ENCODE measurements around the gene CELF2.

The CELF2 gene

DNA sequence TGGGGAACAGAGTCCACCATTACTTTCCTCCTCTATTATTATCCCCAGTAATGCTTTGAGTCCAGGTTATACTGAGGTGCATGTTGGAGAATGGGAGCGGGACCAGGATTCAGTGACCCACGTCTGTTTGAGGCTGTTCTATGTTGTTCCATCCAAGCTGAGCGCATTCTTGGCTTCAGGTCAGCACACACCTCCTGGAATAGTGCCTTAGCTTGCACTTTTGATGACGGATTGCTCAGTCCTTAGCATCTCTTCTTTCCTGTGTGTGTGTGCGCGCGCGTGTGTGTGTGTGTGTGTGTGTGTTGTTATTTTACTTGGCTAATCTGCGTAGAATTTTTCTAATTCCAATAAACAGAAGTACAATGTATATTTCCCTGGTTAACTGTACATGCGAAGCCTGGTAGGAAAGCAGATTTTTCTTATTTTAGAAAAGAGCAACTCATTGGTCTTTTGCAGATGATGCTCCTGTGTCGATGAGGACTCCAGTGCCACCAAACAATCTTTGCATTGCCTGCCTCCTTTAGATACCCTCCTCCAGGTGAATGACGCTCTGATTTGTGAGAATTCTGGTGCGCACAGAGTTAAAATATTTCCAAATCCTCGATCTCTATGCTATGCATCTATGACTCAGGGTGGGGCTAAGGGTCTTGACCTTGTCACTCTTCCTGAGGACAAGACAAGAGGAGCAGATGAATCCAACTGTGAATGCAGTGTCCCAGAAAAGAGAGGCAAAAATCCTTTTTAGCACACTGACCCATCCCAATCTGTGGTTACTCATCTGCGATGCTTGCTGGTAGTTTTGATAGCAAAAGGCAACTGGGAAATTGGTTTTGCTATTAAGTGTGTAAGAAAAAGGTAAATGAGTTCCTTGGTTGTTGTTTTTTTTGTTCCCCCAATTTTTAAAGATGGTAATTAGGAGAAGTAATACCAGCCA lies 13.3 kb upstream of the CELF2 start:
- no peak for DNase-seq

- no peak for DNase-seq
These were observed 11.8 kb upstream of the CELF2 start for GRCh38 chr10:11005725-11006427.

DNA sequence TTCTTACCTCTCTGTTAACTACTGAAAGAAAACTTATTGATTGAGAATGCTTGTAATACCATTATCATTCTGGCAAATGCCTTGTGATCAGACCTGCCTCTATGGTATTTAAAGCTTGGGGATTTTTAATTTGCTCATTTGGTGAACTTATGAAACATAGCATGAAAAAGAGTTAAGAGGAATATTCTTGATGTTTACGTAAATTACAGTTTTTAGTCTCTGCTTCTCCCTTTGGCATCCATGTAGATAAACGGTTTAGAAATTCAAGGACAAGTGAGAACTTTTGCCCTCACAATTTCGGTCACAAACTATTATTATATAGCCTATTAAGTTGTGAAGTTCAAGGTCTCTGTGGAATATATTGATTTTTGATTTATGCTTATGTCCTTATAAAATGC lies 11.2 kb upstream of the CELF2 start:
- no peak for DNase-seq

DNA sequence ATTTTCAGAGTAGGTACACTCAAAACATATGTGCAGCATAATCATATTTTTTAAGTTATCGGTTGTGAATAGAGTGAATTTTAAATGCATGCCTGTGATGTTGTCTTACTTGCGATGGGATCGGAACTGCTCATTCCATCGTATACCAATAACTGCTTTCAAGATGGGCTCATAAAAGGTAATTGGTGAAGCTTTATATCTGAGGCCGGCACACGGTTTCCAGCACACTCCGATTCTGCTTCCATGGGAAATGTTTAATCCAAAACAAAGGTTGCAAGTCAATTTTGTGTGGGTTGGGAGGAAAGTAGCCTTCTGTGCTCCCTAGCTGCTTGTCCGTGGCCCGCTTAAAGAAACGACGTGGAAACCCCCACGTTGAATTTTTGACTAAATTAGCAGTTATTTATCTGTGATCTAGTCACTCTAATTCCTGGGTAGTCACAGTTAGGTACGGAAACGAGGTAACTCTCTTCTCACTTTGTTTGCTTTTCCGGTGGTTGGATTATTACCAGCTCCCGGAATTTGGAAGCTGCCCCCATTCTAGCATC lies 10.1 kb upstream of the CELF2 start:
- no peak for DNase-seq

DNA sequence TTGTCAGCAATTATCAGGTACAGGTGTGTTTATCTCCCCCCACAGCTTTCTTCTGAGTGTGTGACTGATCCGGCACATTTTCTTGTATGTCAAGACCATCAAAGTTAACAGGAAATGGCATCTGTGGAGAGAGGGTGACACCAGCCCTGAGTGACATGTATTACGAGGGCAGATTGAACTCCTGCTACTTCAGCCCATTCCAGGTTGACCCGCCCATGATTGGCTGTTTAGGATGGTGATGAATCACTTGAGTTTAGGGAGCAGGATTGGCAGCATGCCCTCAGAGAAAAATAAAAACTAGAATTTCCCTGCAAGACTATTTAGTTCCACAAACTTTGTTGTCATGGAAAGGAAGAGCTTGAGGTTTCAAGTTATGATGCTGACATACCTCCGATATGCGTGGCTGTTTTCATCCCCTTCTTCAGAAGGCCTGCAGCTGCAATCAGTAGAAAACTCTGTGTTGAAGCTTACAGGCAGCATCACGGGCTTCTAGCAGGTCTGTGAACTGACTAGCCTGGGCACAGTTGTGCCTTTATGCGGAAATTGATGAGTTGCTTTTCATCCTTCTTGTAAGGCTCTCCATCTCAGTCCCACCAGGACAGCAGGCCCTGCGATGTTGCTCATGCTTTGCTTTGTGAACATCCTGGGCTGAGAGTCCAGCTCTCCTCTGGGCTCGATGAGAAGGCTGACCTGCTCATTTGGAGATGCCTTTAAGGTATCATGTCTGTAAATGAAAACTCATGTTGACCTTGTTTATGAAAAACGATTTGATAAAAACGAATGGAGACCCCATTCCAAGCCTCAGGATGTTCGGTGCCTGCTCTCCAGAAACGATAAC lies 8.0 kb upstream of the CELF2 start:
- DNase-seq = no peak

DNA sequence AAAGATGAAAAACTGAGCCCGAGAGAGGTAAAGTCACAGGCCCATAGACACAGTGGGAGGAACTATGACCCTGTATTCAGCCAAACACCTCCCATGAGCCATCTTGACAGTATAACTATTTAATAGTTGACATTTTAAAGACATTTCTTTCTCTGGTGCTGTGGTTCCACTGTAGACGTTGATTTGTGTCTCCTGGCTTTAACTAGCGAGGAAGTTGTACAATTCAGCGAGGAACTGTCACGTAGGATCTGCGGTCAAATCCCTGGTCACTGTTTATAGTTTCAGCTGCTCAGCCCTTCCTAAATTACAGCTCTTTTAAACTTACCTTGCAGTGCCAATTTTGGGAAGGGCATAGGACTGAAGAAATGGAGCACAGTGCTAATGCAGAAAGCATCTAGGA lies 7.1 kb upstream of the CELF2 start:
- DNase-seq = no peak

DNA sequence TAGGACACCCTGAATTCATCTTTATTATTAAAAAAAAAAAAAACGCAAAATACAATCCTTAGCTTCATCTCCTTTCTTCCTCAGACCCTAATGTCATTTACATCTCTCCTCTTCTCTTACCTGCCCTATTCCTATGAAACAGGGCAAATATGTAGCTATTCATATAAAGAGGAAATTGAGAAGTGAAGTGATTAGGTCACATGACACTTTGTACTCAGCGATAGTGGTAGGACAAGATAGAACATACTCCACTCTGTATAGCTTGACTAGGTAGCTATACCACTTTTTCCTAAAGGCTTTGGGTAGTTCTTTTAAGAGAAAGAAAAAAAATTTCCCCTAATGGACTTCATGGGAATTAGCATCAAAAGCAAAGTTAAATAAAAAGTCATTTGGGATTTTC lies 6.2 kb upstream of the CELF2 start:
- no peak for DNase-seq

DNA sequence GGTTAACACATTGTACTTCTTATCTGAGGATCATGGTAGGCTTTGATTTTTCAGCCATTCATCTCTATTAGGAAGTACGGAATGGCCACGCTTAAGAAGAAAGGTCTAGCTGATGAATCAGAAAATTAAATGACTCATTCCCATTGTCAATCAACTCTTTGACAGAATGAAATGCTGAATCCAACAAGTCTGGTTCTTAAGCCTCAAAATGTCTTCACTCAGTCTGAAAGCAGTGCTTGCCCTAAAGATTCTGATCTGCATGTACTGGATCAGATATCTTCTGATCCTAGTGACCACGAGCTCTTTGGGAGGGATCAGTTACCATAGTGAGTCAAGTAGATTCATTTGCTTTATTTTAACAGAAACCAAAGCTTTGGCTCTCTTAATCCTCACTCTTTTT lies 5.7 kb upstream of the CELF2 start:
- no peak for DNase-seq

GRCh38 chr10:11012421-11013295 lies 5.0 kb upstream of the CELF2 start:
- DNase-seq = no peak

DNA sequence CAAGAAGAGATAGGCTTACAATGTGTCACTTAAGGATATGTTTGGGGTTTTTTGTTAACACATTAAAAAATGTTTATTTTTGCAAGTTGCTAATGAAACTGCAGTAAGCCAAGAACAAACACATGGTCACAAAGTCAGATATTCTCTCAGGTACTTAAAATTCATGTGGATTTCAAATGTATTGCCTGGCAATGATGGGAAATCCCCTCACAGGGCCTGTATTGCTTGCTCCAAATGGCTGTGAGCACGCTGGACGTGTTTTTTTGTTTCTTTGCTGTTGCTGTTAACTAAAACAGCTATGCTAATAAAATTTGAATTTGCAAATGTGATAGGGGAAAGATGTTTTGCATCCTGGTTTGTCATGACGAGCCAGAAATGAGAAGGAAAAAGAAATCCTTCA lies 3.8 kb upstream of the CELF2 start:
- DNase-seq = no peak

GRCh38 chr10:11014671-11015445 lies 2.8 kb upstream of the CELF2 start:
- DNase-seq = no peak

- no peak for DNase-seq
These were observed 2.2 kb upstream of the CELF2 start for GRCh38 chr10:11015446-11015934.

GRCh38 chr10:11017000-11017569 lies 587 bp upstream of the CELF2 start:
- no peak for DNase-seq

GRCh38 chr10:11018432-11018841 lies 765 bp downstream of the CELF2 start:
- DNase-seq = no peak

DNA sequence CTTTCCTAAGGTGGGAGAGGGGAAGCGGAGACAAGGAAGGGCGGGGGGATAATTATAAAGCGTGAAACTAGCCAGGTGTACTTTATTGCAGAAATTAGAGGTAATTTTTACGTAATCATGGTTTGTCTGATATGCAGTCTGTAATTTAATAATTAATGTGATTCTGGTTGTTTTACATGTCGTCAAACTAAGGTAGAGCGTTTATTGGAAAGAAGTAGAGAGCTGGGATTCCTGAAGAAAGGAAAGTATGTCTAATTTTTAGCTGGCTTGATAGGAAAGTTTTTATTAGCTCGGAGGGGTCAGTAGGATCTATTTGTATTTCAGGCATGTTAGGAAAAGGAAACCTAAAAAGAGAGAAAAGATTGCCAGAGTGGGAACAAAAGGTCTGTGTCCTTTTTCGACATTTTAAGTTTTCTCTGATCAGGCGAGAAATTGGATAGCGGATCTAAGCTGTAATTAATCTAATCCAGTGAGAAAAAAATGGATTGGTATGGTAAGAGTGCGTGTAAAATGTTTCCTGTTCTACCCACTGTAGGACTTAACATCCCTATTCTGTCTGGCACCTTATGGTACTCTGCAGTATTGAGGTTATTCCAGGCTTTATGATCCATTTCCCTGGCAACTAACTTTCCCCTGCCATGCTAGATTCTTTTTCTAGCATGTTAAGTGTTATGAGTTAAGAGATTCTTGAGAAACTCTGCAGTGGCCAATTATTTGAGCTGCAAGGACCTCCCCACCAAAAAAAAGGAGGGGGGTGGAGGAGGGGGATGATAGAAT lies 1.4 kb downstream of the CELF2 start:
- no peak for DNase-seq

DNA sequence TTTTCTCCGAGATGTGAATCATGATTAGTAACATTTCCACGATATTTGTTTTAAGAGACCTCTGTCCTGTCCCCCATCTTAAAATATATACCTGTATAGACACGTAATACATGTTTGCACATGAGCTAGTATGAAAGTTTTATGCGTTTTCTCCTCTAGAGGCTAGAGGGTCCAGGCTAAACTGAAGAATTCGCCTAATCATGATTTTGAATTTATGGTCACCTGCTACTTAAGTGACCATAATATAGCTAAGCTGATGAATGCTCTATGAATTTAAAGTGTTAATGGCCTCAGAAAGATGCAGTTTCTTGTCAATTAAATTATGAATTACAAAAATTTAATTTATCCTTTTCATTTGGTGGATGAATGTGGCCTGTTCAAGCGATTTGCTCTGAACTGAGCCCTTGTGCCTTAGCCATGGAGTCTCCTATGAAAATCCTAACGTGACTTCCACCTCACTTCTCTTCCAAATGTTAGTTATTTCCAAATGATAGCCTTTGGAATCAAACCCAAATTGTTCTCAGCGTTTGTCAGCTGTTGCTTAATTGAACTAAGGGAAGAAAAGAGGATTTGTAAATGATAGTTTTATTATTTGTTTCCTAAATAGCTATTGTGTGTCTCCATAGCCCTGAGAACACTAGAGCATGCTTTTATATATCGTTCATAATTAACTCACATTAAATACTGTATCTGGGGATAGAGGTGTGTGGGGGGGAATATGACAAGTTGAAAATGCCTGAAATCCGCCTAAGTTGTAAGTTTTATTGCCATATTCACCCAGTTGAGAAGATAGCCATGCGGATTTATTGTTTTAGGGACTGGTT lies 2.3 kb downstream of the CELF2 start:
- no peak for DNase-seq

DNA sequence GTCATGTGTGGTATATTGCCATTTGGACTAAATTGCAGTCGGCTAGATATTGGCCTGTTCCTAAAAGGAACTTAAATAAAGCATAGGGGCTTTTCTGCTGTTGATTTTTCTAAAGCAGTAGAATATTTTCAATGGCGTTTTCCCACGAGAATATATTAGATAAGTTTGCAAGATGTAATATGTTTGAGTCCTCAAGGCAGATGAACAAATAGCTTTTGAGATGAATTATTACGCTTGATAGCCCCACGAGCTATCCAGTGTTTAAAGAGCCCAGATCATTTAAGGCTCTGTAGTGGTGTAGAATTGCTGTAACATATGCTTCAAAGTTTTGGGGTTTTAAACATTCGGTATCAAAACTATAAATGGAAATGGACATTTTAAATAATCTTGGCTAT lies 2.9 kb downstream of the CELF2 start:
- no peak for DNase-seq

DNA sequence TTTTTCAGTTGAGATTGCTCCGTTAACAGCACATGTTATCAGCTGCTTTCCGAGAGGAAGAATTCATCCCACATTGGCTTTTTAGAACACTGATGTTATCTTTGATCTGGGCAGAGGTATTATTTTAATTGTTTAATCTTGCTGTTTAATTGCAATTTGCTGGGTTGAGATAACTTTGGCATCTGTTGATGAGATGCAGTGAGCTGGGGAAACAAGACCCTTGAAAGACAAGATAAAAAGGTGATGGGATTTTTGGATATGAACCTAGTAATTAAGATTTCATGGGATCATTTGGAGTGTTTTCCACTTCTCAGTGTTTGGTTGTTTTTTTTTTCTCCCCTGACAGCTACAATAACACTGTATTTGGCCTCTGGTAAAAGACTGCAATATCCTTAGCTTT lies 4.5 kb downstream of the CELF2 start:
- no peak for DNase-seq

Measured in NCI-H1105 (cell line).